Nephron (organoid): Measurements from ENCODE around the gene PGBD5.

Experiments
- H3K27ac Mint-ChIP-seq, 3 experiments: 2 replicates each; pipeline ENCODE4 v1.8.0; 2020; ENCODE audit warnings: mixed read lengths in 3 of 3, mild to moderate bottlenecking in 2 of 3, moderate library complexity in 1 of 3
- H3K27me3 Mint-ChIP-seq: 2 replicates; pipeline ENCODE4 v1.8.0; 2021; ENCODE audit warnings: low read depth, mild to moderate bottlenecking, moderate library complexity, mixed read lengths
- H3K36me3 Mint-ChIP-seq: 2 replicates; pipeline ENCODE4 v1.8.0; 2020; ENCODE audit warnings: low read depth, mixed read lengths
- H3K4me1 Mint-ChIP-seq: 2 replicates; pipeline ENCODE4 v1.8.0; 2020; ENCODE audit warnings: mixed read lengths
- H3K4me3 Mint-ChIP-seq, 3 experiments: 2 replicates each; pipeline ENCODE4 v1.8.0; 2020; ENCODE audit warnings: mild to moderate bottlenecking in 3 of 3, mixed read lengths in 3 of 3, moderate library complexity in 2 of 3
- H3K9me3 Mint-ChIP-seq: 2 replicates; pipeline ENCODE4 v1.8.0; 2020; ENCODE audit warnings: mixed read lengths
- CTCF ChIP-seq, 3 experiments: fragments of 200-600 bp; sonication (generic); IDR thresholded peaks; one replicate each; pipeline ENCODE4 v1.5.0; 2021; ENCODE audit warnings: antibody characterized with exemption in 3 of 3; ENCODE audit not compliant: unreplicated experiment in 3 of 3

PGBD5 gene

DNA sequence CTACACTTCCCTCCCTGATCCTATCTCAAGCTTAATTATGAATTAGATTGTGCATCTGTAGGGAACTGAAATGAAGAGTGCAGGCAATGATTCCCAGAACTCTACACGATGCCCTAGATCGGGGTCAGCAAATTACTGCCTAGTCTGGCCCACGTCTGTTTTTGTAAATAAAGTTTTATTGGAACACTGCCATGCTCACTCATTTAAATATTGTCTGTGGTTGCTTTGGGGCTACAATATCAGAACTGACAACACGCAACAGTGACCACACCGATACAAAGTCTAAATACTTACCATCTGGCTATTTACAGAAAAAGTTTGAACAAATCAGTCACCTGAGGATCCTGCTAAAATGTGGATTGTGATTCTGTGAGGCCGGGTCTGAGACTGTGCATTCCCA, 74.1 kb downstream of the PGBD5 start:
- H3K27ac Mint-ChIP-seq, result no peak overlapping the region
- no peak overlapping the region for H3K4me3 Mint-ChIP-seq
- H3K27me3 Mint-ChIP-seq, result peaks cover 14% of the 10 kb centered on the region
- no peaks in the 10 kb centered on the region for H3K36me3 Mint-ChIP-seq
- H3K9me3 Mint-ChIP-seq, result no peaks in the 10 kb centered on the region
- H3K4me1 Mint-ChIP-seq, result no peaks in the 10 kb centered on the region
- no peak for TF ChIP-seq CTCF (IDR thresholded peaks at IDR 0.05; ENCODE audit: unreplicated experiment in 3 of 3)

- Mint-ChIP-seq H3K27ac (no peak overlapping the region), H3K36me3 (no peaks in the 10 kb centered on the region), H3K27me3 (peaks cover 14% of the 10 kb centered on the region), H3K4me1 (no peaks in the 10 kb centered on the region), H3K4me3 (no peak overlapping the region), H3K9me3 (no peaks in the 10 kb centered on the region)
- TF ChIP-seq CTCF (IDR thresholded peaks at IDR 0.05; ENCODE audit: unreplicated experiment in 3 of 3), result no peak
These were observed 74.6 kb downstream of the PGBD5 start for GRCh38 chr1:230351514-230351913.

GRCh38 chr1:230350208-230350921, 75.8 kb downstream of the PGBD5 start:
- H3K27me3 Mint-ChIP-seq, result peaks cover 3% of the 10 kb centered on the region
- H3K9me3 Mint-ChIP-seq, result no peaks in the 10 kb centered on the region
- no peak overlapping the region for H3K4me3 Mint-ChIP-seq
- TF ChIP-seq CTCF (IDR thresholded peaks at IDR 0.05; ENCODE audit: unreplicated experiment in 3 of 3), result no peak
- H3K36me3 Mint-ChIP-seq, result no peaks in the 10 kb centered on the region
- H3K4me1 Mint-ChIP-seq, result no peaks in the 10 kb centered on the region
- no peak overlapping the region for H3K27ac Mint-ChIP-seq

DNA sequence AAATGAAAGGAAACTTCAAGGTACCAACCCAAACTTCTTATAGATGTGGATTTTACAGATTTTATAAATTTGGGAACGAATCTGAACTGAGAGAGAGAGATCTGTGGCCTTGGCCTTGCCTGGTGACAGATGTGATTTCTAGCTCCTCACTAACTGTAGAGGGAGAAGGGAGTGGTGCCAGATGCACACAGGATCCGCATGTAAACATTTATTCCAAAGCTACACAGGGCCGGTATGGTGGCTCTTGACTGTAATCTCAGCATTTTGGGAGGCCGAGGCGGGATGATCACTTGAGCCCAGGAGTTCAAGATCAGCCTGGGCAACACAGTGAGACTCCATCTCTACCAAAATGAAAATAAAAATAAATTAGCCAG, 77.1 kb downstream of the PGBD5 start:
- TF ChIP-seq CTCF (IDR thresholded peaks at IDR 0.05; ENCODE audit: unreplicated experiment in 3 of 3), result no peak
- Mint-ChIP-seq H3K27me3 (peaks cover 6% of the 10 kb centered on the region), H3K4me3 (no peak overlapping the region), H3K4me1 (no peaks in the 10 kb centered on the region), H3K27ac (no peak overlapping the region), H3K9me3 (no peaks in the 10 kb centered on the region), H3K36me3 (no peaks in the 10 kb centered on the region)

- peaks cover 6% of the 10 kb centered on the region for H3K27me3 Mint-ChIP-seq
- H3K4me3 Mint-ChIP-seq, result no peak overlapping the region
- H3K27ac Mint-ChIP-seq, result peak overlapping the region in 1 of 3 experiments; percentile 22
- H3K4me1 Mint-ChIP-seq, result no peaks in the 10 kb centered on the region
- H3K9me3 Mint-ChIP-seq, result no peaks in the 10 kb centered on the region
- no peak for TF ChIP-seq CTCF (IDR thresholded peaks at IDR 0.05; ENCODE audit: unreplicated experiment in 3 of 3)
- H3K36me3 Mint-ChIP-seq, result no peaks in the 10 kb centered on the region
These were observed 77.6 kb downstream of the PGBD5 start for GRCh38 chr1:230348386-230349019.

- no peak for TF ChIP-seq CTCF (IDR thresholded peaks at IDR 0.05; ENCODE audit: unreplicated experiment in 3 of 3)
- peak overlapping the region in 1 of 3 experiments; percentile 22 for H3K27ac Mint-ChIP-seq
- no peaks in the 10 kb centered on the region for H3K9me3 Mint-ChIP-seq
- no peaks in the 10 kb centered on the region for H3K4me1 Mint-ChIP-seq
- no peak overlapping the region for H3K4me3 Mint-ChIP-seq
- no peaks in the 10 kb centered on the region for H3K36me3 Mint-ChIP-seq
- H3K27me3 Mint-ChIP-seq, result peaks cover 6% of the 10 kb centered on the region
These were observed 78.2 kb downstream of the PGBD5 start for GRCh38 chr1:230347896-230348295.
